Measurements from ENCODE around the gene ANXA1.

Gene ANXA1

DNA sequence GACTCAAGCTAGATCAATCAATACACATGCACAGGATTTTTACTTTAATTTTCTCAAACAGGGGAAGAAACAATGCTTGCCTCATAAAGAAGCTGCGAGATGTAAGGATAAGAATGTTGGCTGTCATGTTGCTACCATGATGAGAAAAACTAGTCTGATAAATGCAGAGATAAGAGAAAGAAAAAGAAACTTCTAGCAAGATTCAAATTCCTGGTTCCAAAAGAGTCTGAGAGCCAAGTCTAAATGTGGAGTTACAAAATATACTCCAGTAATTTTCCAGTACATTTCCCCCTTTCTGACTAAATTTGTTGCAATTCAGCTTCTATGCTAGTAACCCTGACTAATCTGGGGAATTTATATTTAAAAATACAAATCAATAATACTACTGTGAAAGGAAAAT lies 10.4 kb upstream of the ANXA1 start:
- no peak for DNase-seq

- DNase-seq: no peak
Measured at GRCh38 chr9:73143711-73144328, 7.8 kb upstream of the ANXA1 start.

GRCh38 chr9:73146111-73146815 lies 5.4 kb upstream of the ANXA1 start:
- no peak for DNase-seq

GRCh38 chr9:73148447-73148937 lies 3.2 kb upstream of the ANXA1 start:
- no peak for DNase-seq

DNA sequence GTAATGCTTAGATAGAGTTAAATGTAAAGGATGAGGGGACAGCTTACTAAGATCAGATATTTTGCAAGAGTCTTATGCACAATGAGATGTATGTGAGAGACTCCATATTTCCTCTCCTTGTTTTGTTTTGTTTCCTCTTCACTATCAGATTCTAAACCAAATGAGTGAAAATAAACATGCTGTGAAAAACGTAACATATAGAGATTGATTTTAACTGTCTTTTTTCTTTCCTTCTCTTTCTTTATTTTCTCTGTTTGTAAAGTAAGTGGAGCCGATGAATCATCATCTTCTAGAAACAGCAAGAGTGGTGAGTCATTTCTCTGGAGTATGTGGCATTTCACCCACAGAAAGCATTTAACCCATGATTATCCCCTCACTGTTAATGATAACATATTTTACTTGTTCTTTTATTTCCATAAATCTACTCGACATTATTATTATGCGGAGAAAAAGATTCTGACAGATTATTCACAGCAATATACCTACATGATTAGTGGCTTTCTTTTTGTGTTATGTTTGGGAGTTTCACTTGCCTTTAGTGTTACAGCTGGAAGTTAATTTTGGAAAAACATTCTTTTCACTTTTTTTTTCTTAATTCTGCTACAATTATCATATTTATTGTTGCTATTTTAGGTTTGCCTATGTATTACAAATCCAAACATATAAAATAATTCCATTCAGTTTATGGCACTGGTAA lies 2.1 kb upstream of the ANXA1 start:
- DNase-seq: peak; percentile 66

DNA sequence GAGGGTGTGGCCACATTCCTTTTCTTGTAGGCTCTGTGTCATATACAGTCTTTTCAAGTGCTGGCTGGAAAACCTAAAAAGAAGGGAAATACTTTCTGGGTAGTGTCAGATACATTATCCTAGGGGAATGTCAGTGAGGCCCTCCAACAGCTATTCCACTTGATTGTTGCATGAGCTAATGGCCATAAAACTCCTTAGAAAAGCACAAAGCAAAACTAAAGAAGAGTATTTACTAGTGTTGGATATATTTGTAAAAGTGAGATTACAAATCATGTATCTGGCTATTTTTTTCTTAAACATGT lies 829 bp downstream of the ANXA1 start:
- DNase-seq: peak; percentile 50

DNA sequence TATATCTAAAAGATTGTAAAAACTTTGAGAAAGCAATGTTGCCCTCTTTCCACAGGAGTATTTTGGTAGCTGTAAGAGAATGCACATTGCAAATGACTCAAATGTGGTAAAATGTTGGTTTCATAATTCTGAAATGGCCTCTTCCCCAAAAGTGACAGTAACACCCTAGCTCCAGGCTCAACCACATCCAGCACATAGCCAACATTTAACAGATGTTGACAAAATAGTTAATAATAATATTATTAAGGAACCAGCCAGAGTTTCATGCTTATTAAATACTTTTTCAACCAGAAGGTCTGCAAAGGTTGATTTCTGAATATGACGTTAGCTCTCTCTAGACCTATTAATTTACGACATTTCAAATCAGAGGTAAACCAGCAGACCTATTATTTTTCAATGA lies 1.3 kb downstream of the ANXA1 start:
- peak; percentile 65 for DNase-seq

DNA sequence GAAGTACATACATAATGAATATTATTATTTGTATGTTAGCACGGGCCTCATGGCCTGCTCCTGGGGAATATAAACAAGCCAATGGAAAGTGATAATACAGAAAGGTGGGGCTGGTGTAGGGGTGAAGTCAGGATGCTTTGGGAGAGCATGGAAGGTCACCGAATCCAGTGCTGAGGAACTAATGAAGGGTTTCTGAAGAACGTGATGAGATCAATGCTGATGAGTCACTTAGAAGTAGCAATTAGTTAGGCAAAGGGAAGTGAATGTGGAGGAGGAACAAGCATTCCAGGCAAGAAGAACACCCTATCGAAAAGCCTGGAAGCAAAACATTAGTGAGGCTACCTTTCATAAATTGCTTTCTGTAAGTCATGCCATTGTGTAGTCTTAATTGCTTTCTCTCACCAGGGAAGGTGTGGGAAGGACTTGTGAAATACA lies 2.1 kb downstream of the ANXA1 start:
- DNase-seq: peak; percentile 49

DNA sequence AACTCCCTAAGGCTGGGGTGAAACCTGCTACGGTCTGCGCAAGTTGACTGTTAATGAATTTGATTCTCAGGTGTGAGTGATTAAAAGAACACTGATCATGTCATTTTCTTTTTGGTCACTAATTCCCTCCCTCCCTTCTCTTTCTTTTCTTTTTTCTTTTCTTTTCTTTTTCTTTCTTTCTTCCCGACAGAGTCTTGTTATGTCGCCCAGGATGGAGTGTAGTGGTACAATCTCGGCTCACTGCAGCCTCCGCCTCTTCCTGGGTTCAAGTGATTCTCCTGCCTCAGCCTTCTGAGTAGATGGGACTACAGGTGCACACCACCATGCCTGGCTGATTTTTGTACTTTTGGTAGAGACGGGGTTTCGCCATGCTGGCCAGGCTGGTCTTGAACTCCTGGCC lies 2.6 kb downstream of the ANXA1 start:
- DNase-seq: peak; percentile 49

GRCh38 chr9:73154722-73155121 lies 3.1 kb downstream of the ANXA1 start:
- DNase-seq: peak; percentile 71

DNA sequence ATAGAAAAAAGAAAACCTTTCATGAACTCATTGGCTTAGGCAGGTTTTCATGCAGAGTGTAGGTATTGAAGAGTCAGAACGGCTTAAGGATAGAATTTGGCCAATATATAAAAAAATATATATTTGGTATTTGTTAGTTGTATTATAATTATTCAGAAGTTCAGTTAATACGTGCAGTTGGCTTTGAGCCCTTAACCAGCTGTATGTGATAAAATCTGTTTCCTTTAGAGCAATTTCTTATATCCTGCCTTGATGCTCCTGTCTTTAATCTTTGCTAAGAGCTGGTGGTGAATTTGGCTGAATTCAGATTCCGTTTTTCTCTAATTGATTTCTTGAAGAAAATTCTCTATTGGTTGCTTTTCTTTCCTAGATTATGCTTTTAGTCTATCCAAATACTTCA lies 3.7 kb downstream of the ANXA1 start:
- peak; percentile 56 for DNase-seq

DNA sequence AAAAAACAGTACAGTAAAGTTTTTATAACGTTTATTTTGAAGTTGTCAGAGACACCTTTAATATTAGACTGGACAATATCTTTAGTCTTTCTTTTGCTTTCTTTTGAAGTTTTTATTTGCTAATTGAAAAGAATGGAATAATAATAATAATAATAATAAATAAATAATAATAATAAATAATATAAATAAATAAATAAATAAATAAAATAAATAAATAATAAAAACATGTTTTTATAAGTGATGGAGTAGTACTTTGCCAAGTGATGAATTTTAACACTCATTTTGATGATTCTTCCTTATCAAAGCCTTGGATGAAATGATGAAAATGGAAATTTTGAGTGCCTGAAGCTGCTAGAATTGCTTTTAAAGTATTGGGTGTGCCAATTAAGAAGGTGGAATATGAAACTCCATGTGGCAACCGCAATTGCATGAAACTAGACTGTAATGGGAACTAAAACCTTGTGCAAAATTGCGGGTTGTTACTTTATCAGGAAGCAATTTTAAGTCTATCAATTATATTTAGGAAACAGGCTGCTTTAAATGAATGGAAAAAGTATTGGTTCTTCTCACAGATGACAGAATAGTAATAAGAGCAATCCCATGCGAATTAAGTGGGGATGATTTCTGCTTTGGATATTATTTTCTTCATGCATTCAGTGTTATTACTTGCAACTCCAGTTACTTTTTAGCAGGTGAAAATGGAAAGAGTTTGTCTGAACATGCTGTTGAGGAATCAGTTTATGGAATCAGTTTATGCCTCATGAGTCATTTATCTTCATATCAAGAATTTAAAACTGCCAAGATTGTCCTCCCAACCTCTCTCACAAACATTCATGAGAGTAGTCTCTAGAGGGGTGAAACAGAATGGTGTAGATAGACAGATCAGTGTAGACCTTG lies 4.6 kb downstream of the ANXA1 start:
- no peak for DNase-seq

GRCh38 chr9:73156865-73157187 lies 5.2 kb downstream of the ANXA1 start:
- DNase-seq: no peak

- DNase-seq: no peak
Measured at GRCh38 chr9:73157811-73158210, 6.1 kb downstream of the ANXA1 start.

GRCh38 chr9:73158723-73159122 lies 7.1 kb downstream of the ANXA1 start:
- DNase-seq: peak; percentile 17

- DNase-seq: peak; percentile 20
Measured at GRCh38 chr9:73160868-73161267, 9.2 kb downstream of the ANXA1 start.

GRCh38 chr9:73162987-73163768 lies 11.5 kb downstream of the ANXA1 start:
- DNase-seq: peak; percentile 50

DNA sequence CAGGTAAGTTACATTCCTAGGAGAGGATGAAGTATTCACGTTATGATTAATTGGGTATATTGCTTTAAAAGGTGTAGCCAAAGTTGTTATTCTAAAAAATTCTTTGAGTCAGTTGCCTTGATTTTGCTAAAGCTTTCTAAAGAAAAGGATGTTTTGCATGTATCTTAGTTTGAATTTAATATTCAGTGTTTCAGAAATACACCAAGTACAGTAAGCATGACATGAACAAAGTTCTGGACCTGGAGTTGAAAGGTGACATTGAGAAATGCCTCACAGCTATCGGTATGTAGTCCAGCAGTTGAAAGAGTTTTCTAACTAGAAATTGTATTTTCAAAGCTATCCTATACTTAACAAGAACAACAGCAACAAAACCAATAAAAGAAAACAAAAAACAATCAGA lies 14.2 kb downstream of the ANXA1 start:
- no peak for DNase-seq

- DNase-seq: peak; percentile 41
Measured at GRCh38 chr9:73166468-73166867, 14.8 kb downstream of the ANXA1 start.

DNA sequence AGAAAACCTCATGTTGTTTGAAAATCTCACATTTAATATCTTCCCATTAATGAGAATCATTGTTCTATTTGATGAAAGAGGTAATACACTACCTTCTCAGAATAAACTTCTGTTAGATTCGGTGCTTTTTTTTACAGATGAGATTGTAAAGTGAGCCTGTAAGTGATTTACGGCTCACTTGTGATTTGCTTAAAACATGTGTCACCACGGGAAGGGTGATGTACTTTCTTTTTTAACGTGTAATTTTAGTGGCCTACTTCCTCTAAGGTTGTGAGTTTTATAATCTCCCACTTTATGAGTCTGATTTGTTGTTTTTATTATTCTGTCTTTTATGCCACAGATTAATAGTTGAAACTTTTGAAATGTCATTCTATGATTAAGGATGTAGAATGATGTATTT lies 15.9 kb downstream of the ANXA1 start:
- DNase-seq: peak; percentile 39

DNA sequence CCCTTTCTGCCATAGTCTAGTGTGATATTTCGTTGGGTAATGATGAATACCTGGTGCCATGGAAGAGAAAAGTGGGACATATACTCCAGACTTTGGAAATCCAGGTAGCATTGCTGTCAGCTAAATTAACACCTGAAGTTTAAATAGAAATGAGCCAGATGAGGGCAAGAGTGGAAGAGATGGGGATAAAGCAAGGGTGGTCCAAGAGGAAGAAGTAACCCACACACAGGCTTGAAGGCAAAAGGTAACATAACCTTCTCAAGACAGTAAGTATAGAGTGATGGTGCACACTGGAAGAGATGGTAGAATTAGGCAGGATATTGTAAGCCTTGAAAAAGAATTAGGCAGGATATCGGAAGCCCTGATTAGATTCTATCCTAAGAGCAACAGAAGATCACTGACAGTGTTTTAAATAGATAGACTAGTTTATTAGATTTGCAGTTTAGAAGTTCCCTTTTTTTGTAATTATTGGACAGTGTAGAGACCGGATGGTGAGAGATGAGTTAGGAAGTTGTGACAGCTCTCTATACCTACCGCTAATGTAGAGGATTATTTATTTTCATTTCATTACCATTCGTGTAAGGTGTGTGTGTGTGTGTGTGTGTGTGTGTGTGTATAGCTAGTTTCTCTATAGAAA lies 16.8 kb downstream of the ANXA1 start:
- peak; percentile 32 for DNase-seq

Data from CD4-positive, alpha-beta T cell treated with Interleukin-21 for 1 hour (primary cell).